NB4 (cell line): ENCODE data around the gene KRTAP4-1.

Experiments used
- DNase-seq: peaks from one replicate; pipeline ENCODE4 v3.0.0; 2010; ENCODE audit warnings: low read depth
- H3K4me3 ChIP-seq: one replicate; pipeline ENCODE4 v1.5.1; 2011; ENCODE audit warnings: mild to moderate bottlenecking, low read depth, low read length, moderate library complexity
- CTCF ChIP-seq: IDR thresholded peaks from one replicate; pipeline ENCODE4 v1.5.1; 2012; ENCODE audit warnings: low read depth, low read length
- MAX ChIP-seq: IDR thresholded peaks from 2 replicates; pipeline ENCODE4 v1.6.1; 2011; ENCODE audit warnings: low read depth, low read length
- MYC ChIP-seq: IDR thresholded peaks from 2 replicates; pipeline ENCODE4 v1.6.1; 2011; ENCODE audit warnings: low read depth, low read length
- POLR2A ChIP-seq: IDR thresholded peaks from 2 replicates; pipeline ENCODE4 v1.6.1; 2011; ENCODE audit warnings: mild to moderate bottlenecking; ENCODE audit not compliant: insufficient read length; ENCODE audit errors: extremely low read depth

KRTAP4-1 gene

GRCh38 chr17:41186872-41187271, 2.2 kb upstream of the KRTAP4-1 start:
- DNase-seq: no peak
- H3K4me3 ChIP-seq: no peak overlapping the region

GRCh38 chr17:41185001-41185400, 290 bp upstream of the KRTAP4-1 start:
- H3K4me3 ChIP-seq: no peak overlapping the region
- TF ChIP-seq CTCF: no peak
- no peak for TF ChIP-seq MYC
- no peak for TF ChIP-seq POLR2A
- TF ChIP-seq MAX: no peak
- no peak for DNase-seq

More at GRCh38 chr17:41186872-41187271, 2.2 kb upstream of the KRTAP4-1 start:
- no peak for TF ChIP-seq CTCF
- TF ChIP-seq MAX: no peak
- TF ChIP-seq POLR2A: no peak
- no peak for TF ChIP-seq MYC

GRCh38 chr17:41178843-41179616, 5.7 kb downstream of the KRTAP4-1 start:
- no peak for TF ChIP-seq MAX
- no peak for TF ChIP-seq CTCF
- TF ChIP-seq MYC: no peak
- no peak for TF ChIP-seq POLR2A
- no peak overlapping the region for H3K4me3 ChIP-seq
- no peak for DNase-seq

GRCh38 chr17:41178341-41178740, 6.4 kb downstream of the KRTAP4-1 start:
- no peak for DNase-seq
- no peak for TF ChIP-seq MAX
- TF ChIP-seq MYC: no peak
- no peak for TF ChIP-seq CTCF
- TF ChIP-seq POLR2A: no peak
- H3K4me3 ChIP-seq: no peak overlapping the region

- TF ChIP-seq CTCF: no peak
- TF ChIP-seq MAX: no peak
- TF ChIP-seq MYC: no peak
- TF ChIP-seq POLR2A: no peak
These were observed 6.9 kb downstream of the KRTAP4-1 start, which contains the start of gene KRTAP4-2 for GRCh38 chr17:41177727-41178271. TSS of gene KRTAP4-2 (minus strand) at chr17:41178221. CDS start at chr17:41178164, 57 bp downstream.

More at GRCh38 chr17:41177727-41178271, 6.9 kb downstream of the KRTAP4-1 start, which contains the start of gene KRTAP4-2:
- H3K4me3 ChIP-seq: no peak within 1 kb of the TSS
- DNase-seq: no peak
